Spleen (tissue), 7 donors: ENCODE results near the gene C14orf132.

ENCODE experiments used
- CTCF ChIP-seq, 11 experiments: fragments of 200-600 bp in 7 of 11; fragments of 450-650 bp in 4 of 11; sonication (generic) in 4 of 11; IDR thresholded peaks in 8 of 11; conservative IDR thresholded peaks in 3 of 11; 1 replicate in 7 of 11; 2 replicates in 4 of 11; pipeline versions ENCODE4 v1.4.0 to v1.8.0; 2016 to 2021; ENCODE audit warnings: antibody characterized with exemption in 11 of 11, inconsistent platforms in 4 of 11, mild to moderate bottlenecking in 1 of 11
- POLR2A ChIP-seq, 3 donors: fragments of 450-650 bp; IDR thresholded peaks; one replicate each; pipeline ENCODE4 v1.5.1; 2017; ENCODE audit warnings: antibody characterized with exemption in 3 of 3, mild to moderate bottlenecking in 1 of 3
- donor health status: DM: no; HTN: no; CAD: no; lungs with moderate emphysema.
- donor health status: DM: no; HTN: no; CAD: no.
- donor health status: DM: no; HTN: no; CAD: no.

- TF ChIP-seq POLR2A (IDR thresholded peaks at IDR 0.05): no peak
- TF ChIP-seq CTCF (IDR thresholded peaks at IDR 0.05 in 8 of 11, conservative IDR thresholded peaks at IDR 0.05 in 3 of 11): no peak
These were observed 82.7 kb downstream of the C14orf132 start for GRCh38 chr14:96121660-96122395.
